Measurements from ENCODE around the gene KANK2.

KANK2 gene

GRCh38 chr19:11197291-11198174 is at the start of gene KANK2:
TSS of gene KANK2 (minus strand) at chr19:11197545. CDS start at chr19:11194511, 3,034 bp downstream.
- peak; percentile 85 for DNase-seq

GRCh38 chr19:11246941-11247340 is 49.6 kb upstream of the KANK2 start:
- no peak for DNase-seq

GRCh38 chr19:11244846-11245589 is 47.7 kb upstream of the KANK2 start:
- DNase-seq: no peak

GRCh38 chr19:11243798-11244169 is 46.4 kb upstream of the KANK2 start:
- no peak for DNase-seq

- DNase-seq: no peak
These were observed 45.8 kb upstream of the KANK2 start for GRCh38 chr19:11242864-11243797.

- no peak for DNase-seq
These were observed 44.7 kb upstream of the KANK2 start for GRCh38 chr19:11242025-11242424.

GRCh38 chr19:11240008-11240444 is 42.7 kb upstream of the KANK2 start:
- no peak for DNase-seq

- no peak for DNase-seq
These were observed 42.1 kb upstream of the KANK2 start, which contains the start of gene ANGPTL8 for GRCh38 chr19:11239377-11240000. TSS of gene ANGPTL8 (plus strand) at chr19:11239619. CDS start at chr19:11239638, 19 bp downstream.

- DNase-seq: no peak
These were observed 41.5 kb upstream of the KANK2 start for GRCh38 chr19:11238781-11239376.

- no peak for DNase-seq
These were observed 40.7 kb upstream of the KANK2 start for GRCh38 chr19:11238041-11238440.

- DNase-seq: no peak
These were observed 40.0 kb upstream of the KANK2 start for GRCh38 chr19:11237321-11237720.

GRCh38 chr19:11236324-11237301 is 39.3 kb upstream of the KANK2 start:
- no peak for DNase-seq

- DNase-seq: no peak
These were observed 37.2 kb upstream of the KANK2 start for GRCh38 chr19:11234486-11235075.

GRCh38 chr19:11233073-11233472 is 35.7 kb upstream of the KANK2 start:
- DNase-seq: no peak

- DNase-seq: no peak
These were observed 35.2 kb upstream of the KANK2 start for GRCh38 chr19:11232555-11232954.

GRCh38 chr19:11230621-11231386 is 33.5 kb upstream of the KANK2 start:
- DNase-seq: no peak

- no peak for DNase-seq
These were observed 30.0 kb upstream of the KANK2 start for GRCh38 chr19:11227195-11227886.

GRCh38 chr19:11226716-11227166 is 29.4 kb upstream of the KANK2 start:
- DNase-seq: no peak

GRCh38 chr19:11225815-11226214 is 28.5 kb upstream of the KANK2 start:
- DNase-seq: no peak

All from NCI-H510A treated with DMSO at 0.1 percent for 48 hours (cell line).